Erythroblast (primary cell): ENCODE results near the gene SRGAP2.
"Not testable (repeated sequence)": the region's sequence is repeated elsewhere in the genome, so short reads cannot be mapped to it uniquely, and the experiment has no call there.

Experiments used
- GATA1 ChIP-seq: IDR thresholded peaks from 2 replicates; pipeline ENCODE4 v1.6.1; 2011; ENCODE audit warnings: low read depth, mild to moderate bottlenecking, control low read depth, low read length, moderate library complexity
- POLR2A ChIP-seq: IDR thresholded peaks from 2 replicates; pipeline ENCODE4 v1.6.1; 2011; ENCODE audit warnings: mild to moderate bottlenecking, low read length

GRCh38 chr1:206252680-206253335 lies 49.5 kb downstream of the SRGAP2 start:
- not testable (repeated sequence) for TF ChIP-seq POLR2A, GATA1
